ENCODE data around the gene FGR.
"Not testable (repeated sequence)": the region's sequence is repeated elsewhere in the genome, so short reads cannot be mapped to it uniquely, and the experiment has no call there.

GRCh38 chr1:27619782-27620438 is 15.1 kb downstream of the FGR start:
- not testable (repeated sequence) for TF ChIP-seq CTCF, POLR2A (IDR thresholded peaks at IDR 0.05)

Measured in adrenal gland (tissue), 5 donors.